ENCODE data around the gene MYH7. TPM values are rescaled to one million over a fixed set of nuclear protein-coding genes. Genes with fewer than 3 reads are reported as not detected.

The MYH7 gene
- total RNA-seq, 6 experiments from 2014 or later = not detected

DNA sequence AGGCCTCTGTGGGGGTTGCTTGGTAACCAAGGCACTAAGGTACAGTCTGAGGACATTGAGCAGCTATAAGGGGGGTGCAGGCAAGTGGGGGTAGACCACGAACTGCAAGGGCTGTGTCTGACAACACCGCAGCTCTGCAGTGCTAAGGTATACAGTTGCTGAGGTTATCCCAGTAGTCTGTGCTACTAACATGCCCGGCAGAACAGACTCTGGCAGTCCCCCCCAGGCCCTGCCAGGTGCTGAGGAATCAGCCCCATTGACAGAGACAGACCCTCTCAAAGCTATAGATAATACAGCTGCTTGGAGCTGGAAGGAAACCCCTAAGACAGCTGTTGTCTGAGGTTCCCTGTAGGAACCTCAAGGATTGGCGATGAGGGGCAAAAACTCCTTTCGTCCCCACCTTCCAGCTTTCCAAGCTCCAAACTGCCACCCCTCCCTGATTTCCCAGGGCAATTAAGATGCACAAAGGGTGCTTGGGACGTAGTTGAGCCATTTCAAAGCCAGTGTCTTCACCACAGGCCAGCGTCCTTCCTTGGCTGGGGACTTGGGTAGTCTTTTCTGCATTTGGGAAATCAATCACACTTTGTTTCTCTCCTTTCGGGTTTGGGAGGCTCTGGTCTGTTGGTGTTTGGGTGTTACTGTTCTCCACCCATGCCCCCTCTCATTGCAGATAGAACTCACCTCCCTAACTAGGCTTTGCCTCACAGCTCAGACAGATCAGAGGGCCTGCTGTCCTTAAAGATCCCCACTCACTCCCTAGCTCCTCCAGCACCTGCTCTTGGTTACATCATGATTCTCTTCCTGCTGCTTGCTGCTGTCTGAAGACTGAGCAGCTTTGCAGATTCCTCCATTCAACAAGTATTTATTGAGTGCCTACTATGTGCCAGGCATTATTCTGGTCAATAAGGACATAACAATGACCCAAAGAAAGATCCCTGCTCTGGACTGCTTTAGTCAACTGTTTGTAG is 2.0 kb upstream of the MYH7 start:
- Mint-ChIP-seq H3K9me3 (no peaks in the 10 kb centered on the region), H3K27me3 (ENCODE audit: insufficient read depth) (peaks cover 43% of the 10 kb centered on the region), H3K4me1 (ENCODE audit: low read depth) (0 out of 2 replicates have a peak, but pooled peaks cover 4% of the 10 kb centered on the region), H3K4me3 (no peak overlapping the region), H3K36me3 (ENCODE audit: low read depth) (no peaks in the 10 kb centered on the region), H3K27ac (no peak overlapping the region)
- no peak for DNase-seq
- TF ChIP-seq, protein P1, sequence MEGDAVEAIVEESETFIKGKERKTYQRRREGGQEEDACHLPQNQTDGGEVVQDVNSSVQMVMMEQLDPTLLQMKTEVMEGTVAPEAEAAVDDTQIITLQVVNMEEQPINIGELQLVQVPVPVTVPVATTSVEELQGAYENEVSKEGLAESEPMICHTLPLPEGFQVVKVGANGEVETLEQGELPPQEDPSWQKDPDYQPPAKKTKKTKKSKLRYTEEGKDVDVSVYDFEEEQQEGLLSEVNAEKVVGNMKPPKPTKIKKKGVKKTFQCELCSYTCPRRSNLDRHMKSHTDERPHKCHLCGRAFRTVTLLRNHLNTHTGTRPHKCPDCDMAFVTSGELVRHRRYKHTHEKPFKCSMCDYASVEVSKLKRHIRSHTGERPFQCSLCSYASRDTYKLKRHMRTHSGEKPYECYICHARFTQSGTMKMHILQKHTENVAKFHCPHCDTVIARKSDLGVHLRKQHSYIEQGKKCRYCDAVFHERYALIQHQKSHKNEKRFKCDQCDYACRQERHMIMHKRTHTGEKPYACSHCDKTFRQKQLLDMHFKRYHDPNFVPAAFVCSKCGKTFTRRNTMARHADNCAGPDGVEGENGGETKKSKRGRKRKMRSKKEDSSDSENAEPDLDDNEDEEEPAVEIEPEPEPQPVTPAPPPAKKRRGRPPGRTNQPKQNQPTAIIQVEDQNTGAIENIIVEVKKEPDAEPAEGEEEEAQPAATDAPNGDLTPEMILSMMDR (IDR thresholded peaks at IDR 0.05) = no peak

DNA sequence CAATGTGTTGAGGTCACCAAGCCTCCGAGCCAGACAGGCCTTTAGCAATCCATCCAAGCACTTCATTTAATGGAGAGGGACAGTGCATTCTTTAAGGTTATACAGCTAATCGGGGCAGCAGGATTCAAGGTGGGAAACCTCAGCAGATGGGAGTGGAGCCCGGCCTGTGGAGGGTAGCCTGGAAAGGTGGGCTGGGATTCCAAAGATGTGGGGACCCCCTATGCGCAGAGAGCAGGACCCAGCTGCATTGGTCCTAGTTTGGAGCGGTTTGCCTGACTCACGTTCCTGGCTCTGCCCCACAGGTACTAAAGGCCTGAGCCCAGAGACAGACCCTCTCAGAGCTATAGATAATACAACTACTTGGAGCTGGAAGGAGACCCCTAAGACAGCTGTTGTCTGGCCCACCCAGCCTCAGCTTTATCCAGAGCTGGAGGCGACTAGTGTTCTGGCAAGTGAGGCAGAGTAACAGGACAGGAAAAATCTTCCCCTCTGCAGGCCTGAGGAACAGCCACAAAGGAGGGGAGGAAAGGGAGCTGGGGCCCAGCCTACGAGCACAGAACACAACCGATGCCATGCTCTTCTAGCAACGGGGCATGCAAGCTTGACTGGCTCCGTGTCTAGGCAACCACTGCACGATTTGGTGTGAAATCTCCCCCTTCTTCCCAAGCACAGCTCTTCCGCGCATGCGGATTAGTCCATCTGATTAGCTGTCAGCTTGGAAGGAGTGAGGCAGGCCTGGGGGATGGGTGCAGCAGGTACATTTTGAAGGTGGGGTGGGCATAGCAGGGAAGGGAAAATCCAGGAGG is 1.1 kb upstream of the MYH7 start:
- Mint-ChIP-seq H3K9me3 (no peaks in the 10 kb centered on the region), H3K27me3 (ENCODE audit: insufficient read depth) (peaks cover 48% of the 10 kb centered on the region), H3K36me3 (ENCODE audit: low read depth) (no peaks in the 10 kb centered on the region), H3K4me3 (no peak overlapping the region), H3K4me1 (ENCODE audit: low read depth) (0 out of 2 replicates have a peak, but pooled peaks cover 4% of the 10 kb centered on the region), H3K27ac (no peak overlapping the region)
- no peak for DNase-seq
- TF ChIP-seq, protein P1 (IDR thresholded peaks at IDR 0.05) = no peak

DNA sequence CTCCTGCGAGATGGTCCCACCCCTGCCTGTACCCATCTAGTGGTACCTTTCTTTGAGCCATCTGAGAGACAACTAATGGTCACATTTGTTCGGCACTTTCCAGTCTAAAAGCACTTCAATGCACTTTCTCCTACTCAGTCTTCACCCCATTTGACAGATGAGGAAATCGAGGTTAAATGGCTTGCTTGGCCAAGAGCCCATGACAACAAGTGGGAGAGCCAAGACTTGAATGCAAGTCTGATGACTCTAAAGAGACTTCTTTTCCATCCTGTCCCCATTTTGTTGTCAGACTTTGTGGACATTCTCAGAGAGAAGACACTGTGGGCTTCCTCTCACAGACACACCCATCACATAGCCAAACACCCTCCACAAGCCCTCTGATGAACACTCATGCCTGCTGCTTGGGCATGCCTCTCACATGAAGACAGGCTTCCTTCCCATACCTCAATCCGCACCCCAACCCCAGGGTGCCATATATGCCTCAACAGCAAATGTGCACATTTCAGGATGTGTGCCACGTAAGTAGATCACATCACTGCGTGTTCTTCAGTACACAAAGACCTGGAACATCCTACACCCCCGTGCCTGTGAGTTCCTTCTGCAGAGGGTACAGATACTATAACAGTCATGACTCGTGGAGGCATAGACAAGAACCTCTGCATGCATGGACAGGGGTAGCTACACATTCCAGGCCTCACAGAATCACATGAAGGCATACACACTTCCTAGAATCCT is 805 bp downstream of the MYH7 start:
- Mint-ChIP-seq H3K36me3 (ENCODE audit: low read depth) (no peaks in the 10 kb centered on the region), H3K4me1 (ENCODE audit: low read depth) (no peaks in the 10 kb centered on the region), H3K9me3 (no peaks in the 10 kb centered on the region), H3K27ac (no peak overlapping the region), H3K4me3 (no peak overlapping the region), H3K27me3 (ENCODE audit: insufficient read depth) (peaks cover 42% of the 10 kb centered on the region)
- DNase-seq = no peak
- TF ChIP-seq, protein P1 (IDR thresholded peaks at IDR 0.05) = no peak

DNA sequence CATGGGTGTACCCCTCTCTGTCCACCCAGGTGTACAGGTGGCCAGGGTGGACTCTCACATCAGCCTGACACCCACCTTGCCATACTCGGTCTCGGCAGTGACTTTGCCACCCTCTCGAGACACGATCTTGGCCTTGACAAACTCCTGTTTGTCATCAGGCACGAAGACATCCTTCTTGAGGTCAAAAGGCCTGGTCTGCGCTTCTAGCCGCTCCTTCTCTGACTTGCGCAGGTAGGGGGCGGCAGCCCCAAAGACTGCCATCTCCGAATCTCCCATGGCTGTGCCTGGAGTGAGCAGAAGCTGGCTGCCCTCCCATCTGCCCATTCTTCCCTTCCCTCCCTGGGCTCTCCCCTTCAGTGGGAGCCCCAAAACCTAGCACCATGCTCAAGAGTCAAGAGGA is 2.0 kb downstream of the MYH7 start:
- TF ChIP-seq, protein P1 (IDR thresholded peaks at IDR 0.05) = no peak
- no peaks in the 10 kb centered on the region for H3K9me3 Mint-ChIP-seq
- no peak overlapping the region for H3K27ac Mint-ChIP-seq
- no peaks in the 10 kb centered on the region for H3K36me3 Mint-ChIP-seq (ENCODE audit: low read depth)
- H3K4me3 Mint-ChIP-seq = no peak overlapping the region
- H3K27me3 Mint-ChIP-seq (ENCODE audit: insufficient read depth) = peaks cover 36% of the 10 kb centered on the region
- H3K4me1 Mint-ChIP-seq (ENCODE audit: low read depth) = no peaks in the 10 kb centered on the region
- DNase-seq = no peak

DNA sequence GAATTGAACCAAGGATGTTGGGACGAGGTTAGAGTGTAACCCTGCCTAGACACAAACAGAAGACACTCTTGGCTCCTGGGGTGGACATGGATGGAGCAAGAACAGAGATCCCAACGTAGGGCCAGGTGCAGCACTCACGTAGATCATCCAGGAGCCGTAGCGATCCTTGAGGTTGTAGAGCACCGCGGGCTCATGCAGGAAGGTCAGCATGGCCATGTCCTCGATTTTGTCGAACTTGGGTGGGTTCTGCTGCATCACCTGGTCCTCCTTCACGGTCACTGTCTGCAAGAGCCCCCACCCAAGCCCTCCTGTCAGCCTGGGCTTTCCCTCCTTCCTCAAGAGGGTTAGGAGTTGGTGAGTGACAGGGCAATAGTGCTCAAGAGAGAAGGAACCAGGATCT is 2.5 kb downstream of the MYH7 start:
- Mint-ChIP-seq H3K27ac (no peak overlapping the region), H3K4me3 (no peak overlapping the region), H3K27me3 (ENCODE audit: insufficient read depth) (peaks cover 39% of the 10 kb centered on the region), H3K4me1 (ENCODE audit: low read depth) (no peaks in the 10 kb centered on the region), H3K36me3 (ENCODE audit: low read depth) (no peaks in the 10 kb centered on the region), H3K9me3 (no peaks in the 10 kb centered on the region)
- TF ChIP-seq, protein P1 (IDR thresholded peaks at IDR 0.05) = no peak
- no peak for DNase-seq

Measured in HFFc6 (cell line).